Measurements from ENCODE around the gene GMDS.

Gene GMDS

DNA sequence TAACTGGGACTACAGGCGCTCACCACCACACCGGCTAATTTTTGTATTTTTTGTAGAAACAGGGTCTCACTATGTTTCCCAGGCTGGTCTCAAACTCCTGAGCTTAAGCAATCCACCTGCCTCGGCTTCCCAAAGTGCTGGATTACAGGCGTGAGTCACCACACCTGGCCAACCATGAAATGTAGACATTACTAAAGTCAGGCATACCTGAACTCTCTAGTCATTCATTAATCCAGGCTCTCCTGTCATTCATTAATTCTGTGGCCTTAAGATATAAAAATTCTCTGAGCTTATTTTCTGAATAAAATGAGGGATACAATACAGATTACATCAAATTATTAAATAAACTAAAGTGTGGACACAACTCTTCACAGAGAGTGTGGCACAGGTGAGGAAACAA lies 159.7 kb downstream of the GMDS start:
- no peak for DNase-seq

DNA sequence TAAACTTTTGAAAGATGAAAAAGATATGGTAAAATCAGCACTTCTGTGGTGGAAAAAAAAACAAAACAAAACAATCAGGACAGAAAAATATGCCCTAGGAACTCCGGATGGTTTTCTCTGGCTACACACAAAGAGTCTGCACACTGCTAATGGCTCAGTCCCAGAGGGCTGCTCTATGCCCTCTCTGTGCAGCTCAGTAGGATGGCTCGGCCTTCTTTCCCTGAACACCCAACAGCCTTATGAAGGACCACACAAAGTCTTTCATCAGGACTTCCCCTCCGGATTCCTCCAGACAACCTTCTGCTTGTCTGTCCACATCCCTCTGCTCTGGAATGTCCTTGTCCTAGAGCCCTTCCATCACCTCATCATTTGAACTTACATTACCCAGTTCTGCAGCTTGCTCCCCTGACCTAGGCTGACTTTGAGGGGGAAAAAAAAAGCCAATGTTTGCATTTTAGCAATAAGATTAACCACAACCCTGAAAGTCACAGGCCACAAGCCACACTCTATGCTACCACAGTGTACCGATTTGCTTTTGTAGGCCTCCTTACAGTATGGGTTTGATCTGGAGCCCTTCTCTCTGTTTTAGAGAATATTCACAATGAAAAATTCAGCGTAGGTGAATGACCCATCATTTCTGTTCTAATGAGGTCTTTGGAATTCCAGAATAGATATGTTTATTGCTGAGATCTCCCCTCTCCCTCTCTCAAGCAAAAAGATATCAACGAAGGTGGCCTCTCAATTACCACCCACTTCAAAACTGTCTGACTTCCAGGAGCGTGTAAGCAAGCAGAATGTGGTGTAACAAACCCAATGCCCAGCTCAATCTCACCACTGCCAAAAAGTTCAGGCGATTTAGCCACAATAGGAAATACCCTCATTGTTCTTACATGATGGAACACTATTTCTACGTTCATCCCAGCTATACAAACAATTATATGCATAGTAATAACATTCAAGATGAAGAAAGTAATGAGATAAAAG lies 164.0 kb downstream of the GMDS start:
- DNase-seq = no peak

DNA sequence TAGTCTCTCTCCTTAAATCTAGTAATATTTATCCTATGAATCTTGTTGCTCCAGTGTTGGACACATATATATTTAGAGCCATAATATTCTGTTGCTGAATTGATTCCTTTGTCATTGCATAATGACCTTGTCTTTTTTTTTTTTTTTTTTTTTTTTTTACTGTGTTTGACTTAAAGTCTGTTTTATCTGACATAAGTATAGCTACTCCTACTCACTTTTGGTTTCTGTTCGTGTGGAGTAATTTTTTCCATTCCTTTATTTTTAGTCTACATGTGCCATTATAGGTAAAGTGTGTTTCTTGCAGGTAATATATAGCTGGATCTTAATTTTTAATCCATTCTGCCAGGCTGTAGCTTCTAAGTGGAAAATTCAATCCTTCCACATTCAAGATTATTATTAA lies 166.5 kb downstream of the GMDS start:
- no peak for DNase-seq

DNA sequence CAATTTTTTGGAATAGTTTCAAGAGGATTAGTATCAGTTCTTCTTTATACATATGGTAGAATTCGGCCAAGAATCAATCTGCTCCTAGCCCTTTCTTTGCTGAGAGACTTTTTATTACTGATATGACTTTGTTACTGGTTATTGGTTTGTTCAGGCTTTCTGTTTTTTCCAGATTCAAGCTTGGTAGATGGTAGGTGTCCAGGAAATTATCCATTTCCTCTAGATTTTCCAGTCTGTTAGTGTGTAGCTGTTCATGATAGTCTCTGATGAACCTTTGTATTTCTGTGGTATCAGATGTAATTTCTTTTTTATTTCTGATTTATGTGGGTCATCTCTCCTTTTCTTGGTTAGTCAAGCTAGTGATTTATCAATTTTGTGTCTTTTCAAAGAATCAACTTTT lies 167.6 kb downstream of the GMDS start:
- DNase-seq = no peak

DNA sequence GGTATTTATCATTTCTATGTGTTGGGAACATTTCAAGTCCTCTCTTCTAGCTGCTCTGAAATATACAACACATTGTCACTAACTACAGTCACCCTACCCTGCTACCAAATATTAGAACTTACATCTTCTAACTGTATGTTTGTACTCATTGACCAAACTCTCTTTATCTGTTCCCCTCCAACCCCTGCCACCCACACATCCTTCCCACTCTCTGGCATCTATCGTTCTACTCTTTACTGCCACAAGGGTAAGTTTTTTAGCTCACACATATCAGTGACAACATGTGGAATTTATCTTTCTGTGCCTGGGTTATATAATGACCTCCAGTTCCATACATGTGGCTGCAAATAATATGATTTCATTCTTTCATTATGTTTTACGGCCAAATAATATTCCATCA lies 171.9 kb downstream of the GMDS start:
- no peak for DNase-seq

DNA sequence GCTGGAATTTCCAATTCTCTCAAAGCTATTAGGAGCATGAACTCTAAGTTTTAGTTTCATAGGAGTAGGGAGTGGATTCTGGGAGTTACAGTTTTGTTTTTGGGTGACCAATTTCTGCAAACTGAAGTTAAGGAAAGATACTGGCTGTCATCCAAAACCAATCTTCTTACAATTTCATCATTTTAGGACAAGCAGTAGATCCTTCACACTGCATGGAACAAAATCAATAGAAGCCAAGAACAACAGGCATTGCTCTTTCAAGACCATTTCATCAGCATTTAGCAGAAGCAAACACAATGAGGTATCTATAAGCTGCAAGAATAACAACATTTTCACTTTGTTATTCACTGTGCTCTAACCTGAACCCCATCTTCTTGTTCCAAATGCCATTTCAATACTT lies 173.0 kb downstream of the GMDS start:
- no peak for DNase-seq

DNA sequence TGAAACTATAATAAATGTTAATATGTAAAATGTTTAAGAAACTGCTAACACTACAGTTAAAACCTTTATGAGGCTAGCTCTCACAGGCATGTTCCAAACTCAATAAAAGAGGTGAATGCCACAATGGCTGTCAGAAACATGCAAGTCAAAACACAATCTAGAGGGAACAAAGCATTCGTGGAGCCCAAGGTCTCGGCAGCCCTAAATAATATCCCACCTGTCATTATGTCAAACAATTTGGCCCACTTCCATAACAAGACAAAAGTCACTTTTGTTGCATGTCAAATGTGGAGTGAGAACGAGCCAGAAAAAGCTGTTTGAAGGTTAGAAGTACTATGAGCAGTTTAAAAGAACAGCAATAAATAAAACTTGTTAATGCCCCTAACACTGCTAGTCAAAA lies 181.9 kb downstream of the GMDS start:
- DNase-seq = no peak

DNA sequence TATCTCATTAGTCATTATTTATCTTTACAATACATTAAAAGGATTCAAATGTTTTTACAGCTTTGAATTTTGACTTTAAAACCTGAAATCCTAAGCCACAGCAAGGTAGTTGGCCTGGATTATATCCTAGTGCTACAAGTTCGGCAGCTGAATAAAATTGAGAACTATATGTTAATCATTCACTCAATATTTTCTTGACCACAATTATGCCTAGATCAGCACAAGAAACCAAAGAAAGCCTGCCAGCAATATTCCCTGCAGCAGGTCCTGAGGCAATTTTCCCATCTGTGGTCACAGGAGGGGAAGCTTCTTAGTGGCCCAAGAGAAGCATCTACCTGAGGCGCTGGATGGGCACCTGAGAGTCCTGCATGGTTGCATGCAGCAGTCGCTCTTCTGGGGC lies 183.5 kb downstream of the GMDS start:
- no peak for DNase-seq

DNA sequence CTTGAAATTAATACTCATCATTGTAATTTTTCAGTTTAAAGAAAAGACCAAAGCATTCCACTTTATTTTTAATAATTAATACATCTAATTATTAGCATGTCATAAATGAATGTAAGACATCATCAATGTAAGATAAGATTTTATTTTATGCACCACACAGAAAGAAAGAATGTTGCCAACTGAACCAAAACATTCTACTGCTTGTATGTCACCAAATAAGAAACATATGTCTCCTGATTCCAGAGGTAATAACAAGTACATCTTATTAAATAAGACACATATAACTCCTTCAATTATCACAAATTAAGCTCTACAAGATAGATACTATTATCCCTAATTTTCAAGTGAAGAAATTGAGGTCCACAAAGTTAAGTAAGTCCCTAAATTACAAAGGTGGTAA lies 189.5 kb downstream of the GMDS start:
- no peak for DNase-seq

DNA sequence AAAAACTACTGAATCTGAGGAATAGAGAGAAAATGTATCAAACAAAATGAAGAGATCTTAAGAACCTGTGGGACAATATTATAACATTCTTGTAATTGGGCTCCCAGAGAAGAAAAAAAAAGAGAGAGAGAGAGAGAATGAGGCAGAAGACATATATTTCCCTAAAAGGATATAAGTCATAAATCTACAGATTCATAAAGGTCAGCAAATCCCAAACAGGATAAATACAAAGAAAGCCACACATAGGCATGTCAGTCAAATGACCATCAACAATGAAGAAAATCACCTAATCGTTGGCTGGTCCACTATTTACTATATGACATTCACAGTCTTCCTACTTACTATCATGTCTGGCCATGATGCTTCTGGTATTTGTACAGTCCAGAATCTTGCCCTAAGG lies 190.3 kb downstream of the GMDS start:
- DNase-seq = no peak

DNA sequence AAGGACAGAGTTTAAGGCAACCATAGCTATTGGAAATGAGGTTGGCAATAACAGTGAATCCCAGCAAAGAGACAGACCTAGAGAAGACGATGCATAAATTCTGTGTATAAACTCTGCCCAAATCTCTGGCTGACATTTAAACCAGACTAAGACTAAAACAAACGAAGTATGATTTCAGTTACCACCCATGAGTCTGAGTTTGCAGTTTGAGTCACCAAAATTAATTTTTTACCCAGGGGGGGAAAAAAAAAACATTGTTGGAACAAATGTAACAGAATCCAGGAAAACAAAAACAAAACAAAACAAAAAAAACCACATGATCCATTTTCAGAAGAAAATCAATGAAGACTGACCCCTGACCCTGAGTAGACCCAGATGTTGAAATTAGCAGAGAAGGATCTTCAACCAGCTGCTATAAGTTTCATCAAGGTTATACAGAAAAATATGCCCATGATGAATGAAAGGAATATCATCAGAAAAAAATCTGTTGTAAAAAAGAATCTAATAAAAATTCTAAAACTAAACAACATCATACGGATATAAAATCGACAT lies 190.8 kb downstream of the GMDS start:
- no peak for DNase-seq

DNA sequence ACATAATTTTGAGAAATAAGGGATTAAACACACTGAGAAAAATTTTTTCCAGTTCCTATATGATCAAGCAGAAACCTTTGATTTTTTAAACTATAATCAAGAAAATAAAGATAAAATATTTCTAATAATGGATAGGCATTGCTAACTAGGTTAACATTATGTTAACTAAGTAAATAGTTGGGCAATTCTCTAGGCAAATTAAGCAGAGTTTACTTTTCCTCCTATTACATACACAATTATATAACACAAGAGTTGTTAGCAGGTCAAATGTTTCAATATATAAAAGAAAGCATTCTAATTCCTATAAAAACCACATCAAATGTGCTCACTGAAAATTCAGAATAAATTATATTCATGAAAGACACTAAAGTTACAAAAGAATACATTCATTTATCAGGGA lies 191.7 kb downstream of the GMDS start:
- no peak for DNase-seq

DNA sequence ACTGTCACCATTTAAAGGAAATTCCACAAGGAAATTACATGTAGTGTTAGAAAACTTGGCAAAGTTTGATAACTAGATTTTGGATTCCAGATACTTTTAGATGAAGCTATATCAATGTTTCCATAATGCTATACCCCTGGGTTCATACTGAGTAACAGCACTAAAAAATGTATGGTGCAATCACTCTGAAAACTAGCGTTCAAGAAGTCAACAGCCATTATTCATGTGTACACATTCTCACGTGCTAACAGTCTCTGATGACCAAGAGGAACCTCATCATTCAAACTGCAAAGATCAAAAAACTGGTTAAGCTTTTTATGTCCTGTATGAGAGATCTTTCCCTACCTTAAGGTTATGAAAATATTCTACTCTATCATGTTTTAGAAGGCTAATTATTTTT lies 197.6 kb downstream of the GMDS start:
- no peak for DNase-seq

DNA sequence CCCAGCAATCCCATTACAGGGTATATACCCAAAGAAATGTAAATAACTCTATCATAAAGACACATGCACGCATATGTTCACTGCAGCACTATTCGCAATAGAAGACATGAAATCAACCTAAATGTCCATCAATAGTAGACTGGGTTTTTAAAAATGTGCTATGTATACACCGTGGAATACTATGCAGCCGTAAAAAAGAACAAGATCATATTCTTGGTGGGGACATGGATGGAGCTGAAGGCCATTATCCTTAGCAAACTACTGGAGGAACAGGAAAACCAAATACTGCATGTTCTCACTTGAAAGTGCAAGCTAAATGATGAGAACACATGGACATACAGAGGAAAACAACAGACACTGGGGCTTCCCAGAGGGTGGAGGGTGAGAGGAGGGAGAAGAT lies 201.2 kb downstream of the GMDS start:
- DNase-seq = no peak

DNA sequence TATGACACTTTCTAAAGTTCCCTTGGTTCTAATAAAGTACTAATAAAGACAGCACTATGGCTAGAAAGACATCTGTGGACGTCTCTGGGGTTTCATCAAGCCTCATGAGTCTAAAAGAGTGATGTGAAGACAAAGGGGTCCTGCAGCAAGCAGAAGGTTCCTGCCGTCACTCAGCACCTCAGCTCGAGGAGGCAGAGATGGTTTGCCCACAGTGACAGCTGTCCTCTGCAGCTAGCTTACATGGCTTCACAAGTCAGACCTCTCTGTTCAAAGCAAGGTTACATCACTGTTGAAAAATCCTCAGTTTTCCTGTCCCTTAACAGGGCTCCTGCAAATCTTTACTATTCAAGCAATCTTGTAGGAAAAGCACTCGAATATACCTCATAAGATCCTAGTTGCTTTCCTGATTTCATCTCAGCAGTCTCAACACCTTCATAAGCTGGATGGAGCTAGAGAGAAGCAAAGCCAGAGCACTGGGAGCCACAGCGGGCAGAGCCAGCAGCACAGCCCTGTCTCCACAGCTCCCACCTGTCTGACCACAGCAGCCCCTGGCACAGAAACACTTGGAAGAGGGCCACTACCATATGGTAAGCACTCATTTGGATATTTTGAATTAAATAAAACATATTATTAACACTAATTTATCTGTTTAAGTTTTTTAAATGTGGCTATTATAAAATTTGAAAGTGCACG lies 202.3 kb downstream of the GMDS start:
- DNase-seq = no peak

DNA sequence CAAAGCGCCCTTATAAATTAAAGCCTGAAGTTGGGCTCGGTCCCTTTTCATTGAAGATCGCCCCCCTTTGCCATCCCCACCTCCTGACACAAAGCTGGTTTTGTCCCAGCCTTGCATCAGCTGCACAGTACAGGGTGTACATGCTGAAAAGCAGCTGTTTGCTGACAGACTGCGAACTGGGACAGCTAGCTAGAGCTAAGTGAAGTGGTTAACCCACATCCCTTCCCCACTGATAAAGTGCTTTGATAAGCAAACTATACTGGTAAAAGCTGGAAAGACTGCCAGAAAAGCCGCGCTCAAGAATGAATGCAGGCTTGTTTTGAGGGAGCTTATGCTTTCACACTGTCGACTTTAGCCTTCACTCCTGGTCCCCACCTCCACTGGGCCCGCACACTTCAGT lies 207.3 kb downstream of the GMDS start:
- DNase-seq = no peak

DNA sequence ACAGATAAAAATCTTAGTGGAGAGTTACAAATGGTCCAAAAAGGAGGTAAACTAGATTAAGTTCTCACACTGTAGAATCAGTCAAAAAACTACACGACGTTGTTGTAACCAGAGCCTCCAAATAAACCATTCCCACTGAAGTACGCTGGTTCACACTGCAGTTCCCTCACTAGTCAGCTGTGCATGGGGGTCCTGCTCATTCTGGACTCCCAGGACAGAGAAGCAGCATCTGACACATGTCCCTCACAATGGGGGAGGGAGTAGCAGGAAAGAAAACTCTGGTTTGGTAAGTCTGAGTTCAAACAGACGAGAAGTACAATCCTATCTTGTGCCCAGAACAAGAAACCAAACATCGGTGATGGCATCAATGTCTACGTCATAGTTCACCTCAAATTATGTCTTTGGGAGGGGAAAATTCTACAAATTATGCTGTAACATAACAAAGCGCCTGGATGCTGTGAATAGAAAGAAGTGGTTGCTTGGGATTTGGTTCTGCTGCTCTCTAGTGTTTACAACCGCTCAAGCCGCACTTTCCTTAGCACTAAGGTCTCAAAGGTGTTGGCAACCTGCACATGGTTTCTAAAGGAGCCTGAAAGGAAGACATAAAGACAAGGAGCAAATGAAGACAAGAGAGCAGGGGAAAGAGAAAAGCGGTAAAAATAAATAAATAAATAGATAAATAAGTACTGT lies 208.0 kb downstream of the GMDS start:
- no peak for DNase-seq

DNA sequence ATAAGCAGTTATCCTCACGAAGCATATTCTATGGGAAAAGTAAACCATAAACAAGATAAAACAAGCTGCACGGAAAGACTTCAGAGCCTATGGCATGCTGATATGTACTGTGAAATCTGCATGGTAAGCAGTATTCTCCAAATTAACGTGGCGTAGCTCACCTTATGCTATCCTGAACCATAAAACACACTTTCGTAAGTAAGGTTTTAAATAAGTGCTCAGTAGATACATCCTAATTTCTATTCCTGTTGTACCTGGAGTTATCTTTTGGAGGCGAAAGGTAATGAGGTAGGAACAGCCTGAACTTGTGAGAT lies 208.7 kb downstream of the GMDS start:
- no peak for DNase-seq

DNA sequence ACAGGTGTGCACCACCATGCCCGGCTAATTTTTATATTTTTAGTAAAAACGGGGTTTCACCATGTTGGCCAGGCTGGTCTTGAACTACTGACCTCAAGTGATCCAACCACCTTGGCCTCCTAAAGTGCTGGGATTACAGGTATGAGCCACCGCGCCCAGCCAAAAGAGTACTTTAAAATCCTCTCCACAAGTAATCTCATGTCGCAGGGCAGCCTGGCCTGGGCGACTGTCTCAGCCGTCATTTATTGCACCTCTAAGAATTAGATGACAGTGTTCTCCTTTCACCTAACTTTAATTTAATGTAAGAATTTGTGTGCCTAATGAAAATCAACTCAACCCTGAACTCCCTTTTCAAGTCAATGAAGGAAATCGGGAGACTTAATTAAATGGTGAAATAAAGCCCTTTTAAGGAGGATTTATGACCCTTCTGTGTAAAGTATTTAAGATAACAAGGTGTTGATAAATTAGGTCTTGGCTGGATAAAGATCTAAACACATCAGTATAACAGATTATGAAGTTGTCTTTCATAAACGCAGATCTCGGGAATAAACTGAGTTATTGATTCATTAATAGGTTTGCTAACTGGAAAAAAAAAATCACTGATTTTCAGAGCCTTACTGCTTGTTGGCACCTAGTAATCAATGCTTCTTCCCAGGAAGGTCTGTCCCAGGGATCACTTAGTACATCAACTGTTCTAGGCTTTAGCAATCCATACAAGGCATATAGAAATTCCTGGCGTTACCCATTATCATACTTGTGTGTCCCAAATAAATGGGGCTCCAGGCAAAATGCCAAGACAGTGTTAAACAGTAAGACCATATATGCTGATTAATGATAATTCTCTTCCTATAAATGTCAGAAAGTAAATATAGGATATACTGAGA lies 209.3 kb downstream of the GMDS start:
- DNase-seq = no peak

DNA sequence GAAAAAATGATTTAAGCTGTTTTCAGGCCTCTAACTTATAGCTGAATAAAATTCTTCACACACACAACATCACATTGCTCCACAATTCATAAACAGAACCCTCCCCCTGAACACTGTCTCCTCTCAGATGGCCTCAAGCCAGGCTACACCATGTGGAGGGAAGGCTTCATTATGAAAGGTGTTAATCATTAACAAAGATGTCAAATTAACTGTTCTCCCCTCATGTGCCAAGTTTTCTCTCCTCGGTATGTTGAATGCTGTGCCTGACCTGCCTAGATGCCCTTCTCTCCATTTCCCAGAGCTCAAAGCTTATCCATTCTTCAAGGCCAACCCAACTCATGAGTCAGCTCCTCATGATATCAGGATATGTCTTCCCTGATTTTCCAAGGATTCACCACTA lies 210.4 kb downstream of the GMDS start:
- no peak for DNase-seq

DNA sequence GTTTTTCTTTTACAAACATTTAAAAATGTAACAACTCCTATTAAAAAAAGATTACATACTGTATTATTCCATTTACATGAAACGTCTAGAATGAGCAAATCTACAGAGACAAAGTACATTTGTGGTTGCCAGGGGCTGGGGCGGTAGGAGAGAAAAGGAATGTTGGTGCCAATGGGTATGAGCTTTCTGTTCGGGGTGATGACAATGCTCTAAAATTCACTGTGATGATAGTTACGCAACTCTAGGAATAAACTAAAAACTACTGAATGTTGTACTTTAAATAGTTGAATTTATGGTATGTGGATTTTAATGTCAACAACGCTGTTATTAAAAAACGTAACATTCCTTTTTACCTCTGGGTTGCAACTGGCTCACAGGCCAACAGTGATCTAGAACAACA lies 211.1 kb downstream of the GMDS start:
- no peak for DNase-seq

DNA sequence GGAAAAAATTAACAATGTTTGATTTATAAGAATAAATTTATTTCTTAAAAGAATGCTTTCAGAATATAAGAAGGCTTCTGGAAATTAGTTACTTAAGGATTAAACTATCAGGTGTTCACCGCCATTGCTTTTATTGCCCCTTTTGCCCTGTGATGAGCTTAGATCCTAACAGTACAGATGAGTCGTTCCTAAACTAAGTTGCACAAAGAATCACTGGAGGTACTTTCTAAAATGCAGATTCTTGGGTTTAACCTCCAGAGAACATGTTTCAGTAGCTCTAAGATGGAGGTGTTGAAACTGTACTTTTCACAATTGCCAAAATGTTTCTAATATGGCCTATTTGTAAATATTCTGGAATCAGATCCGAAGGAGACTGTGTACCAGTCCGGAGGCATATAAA lies 211.9 kb downstream of the GMDS start:
- DNase-seq = no peak

All from NCI-H2171 treated with DMSO at 0.1 percent for 48 hours (cell line).